HG02610 (cell line): ENCODE measurements around the gene COPS3.
A peak's percentile ranks its signal among the peaks of the same experiment; 100 is the strongest.

Experiments
- ATAC-seq: cut with Tn5 transposase; IDR thresholded peaks from one replicate; pipeline ENCODE4 v1.9.1; 2021; ENCODE audit warnings: mild to moderate bottlenecking, moderate library complexity; ENCODE audit not compliant: unreplicated experiment

Gene COPS3

DNA sequence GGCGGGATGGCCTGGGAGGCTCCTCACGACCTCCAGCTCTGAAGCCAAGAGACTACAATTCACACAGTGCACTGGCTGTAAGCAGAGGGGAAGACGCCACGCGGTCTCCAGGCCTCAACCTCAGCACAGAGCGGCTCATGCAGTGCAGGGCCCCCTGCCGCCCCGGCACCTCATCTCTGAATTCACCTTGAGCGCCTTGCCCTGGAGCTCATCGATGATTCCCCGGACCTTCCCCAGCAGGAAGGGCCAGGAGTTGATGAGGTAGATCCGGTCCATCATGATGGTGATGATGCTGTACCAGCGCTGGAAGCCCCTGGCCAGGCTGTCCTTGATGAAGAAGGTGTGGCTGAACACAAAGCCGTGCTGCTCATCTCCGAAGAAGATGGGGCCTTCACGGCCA, 57.3 kb downstream of the COPS3 start:
- ATAC-seq: no peak

DNA sequence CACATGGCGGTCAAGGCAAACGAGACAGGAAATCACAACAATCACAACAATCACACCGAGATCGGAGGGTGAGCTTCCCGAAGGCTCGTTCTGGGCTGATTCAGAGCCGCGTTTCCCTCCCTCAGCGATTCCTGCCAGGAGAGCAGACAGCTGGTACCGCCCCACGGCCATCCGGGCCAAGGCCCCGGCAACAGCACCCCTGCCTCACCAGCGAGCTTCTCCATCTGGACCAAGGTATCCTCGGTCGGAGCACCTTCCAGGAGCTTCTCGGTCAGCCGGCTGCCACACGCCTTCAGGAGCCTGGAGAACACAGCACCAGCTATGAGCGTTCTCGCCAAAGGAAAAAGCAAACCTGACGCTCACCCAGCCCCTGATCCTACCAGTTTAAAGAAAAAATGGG, 59.7 kb downstream of the COPS3 start:
- ATAC-seq: no peak

DNA sequence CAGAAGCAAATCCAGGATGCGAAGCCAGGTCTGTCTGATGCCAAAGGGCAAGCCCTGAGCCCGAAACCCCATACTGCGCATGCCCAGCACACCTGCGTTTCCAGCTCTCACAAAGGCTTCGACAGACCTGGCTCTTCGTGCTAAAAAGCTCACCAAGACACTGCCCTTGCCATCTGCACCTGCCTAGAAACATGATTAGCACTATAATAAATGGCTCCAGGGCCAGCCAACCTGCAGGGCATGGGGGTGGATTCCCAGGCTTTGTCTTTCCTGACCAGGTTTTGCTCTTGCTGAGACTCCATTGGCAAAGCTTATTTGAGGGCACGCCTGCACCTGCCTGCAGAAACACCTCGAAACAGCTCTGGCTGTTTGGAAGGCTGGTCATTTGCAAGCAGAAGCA, 60.5 kb downstream of the COPS3 start:
- ATAC-seq: no peak

DNA sequence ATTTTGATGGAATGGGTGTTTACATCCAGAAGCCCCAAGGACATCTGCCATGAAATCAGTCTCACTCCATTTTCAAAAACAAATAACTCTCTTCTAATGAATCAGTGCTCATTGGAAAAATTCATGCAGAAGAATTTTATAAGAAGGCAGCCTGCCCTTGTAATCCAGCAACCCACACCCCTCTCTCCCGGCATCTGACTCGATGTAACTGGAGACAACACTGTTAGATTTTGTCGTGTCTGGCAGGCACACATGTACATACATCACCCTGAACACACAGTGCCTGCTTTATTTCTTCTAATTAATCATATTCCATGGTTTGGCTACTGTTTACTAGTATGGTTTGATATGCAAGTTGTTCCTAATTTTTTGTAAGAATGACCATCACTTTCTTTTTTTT, 63.1 kb downstream of the COPS3 start:
- no peak for ATAC-seq

DNA sequence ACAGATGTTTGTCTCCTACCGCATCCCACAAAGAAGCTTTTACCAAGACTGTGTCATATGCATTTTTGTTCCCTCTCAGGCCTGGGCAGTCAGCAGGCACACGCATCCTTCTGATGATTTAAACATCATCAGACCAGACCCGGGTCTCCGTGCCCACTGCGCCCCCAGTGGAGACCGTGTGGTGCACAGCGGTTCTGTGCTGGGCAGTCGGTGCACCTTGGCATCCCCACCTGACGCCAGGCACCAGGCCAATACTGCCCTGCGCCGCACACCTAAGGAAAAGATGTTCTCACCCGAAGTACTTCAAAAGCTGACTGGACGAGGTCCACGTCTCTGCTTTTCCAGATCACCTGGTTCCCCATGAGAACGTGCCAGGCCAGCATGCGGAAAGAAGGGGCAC, 64.3 kb downstream of the COPS3 start:
- no peak for ATAC-seq

DNA sequence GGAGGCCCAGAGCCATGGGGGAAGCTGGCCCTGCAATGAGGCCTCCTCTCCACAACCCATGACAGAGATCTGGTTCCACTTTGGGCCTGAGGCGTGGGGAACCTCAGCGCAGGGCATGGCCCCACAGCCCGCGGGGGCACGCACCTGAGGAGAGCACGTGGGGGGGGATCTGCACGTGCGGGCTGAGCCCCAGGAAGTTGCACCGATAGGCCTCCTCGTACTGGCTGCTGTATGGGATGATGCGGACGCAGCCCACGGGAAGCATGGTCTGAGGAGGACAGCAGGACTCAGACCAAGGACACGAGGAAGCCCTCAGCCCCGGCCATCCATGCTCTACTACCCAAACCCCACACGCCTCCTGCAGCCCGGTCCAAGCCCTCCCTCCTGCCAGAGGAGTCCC, 64.8 kb downstream of the COPS3 start:
- no peak for ATAC-seq

DNA sequence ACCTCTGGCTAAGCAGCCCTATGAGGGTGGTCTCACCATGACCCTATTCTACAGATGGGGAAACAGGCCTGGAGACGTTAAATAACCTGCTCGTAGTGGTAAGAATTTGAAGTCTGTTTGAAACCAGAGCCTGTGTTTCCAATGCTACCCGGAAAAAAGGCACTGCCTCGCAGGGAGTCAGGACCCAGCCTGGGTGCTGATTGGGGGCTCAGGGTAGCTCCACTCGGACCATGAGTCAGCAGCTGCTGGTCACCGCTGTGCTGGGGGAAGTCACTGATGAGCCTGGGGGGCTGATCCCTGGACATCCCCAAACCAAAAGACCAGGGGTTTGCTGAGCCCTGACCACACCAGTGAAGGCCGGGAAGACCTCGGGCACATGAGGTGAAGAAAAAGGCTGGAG, 65.5 kb downstream of the COPS3 start:
- ATAC-seq: no peak

DNA sequence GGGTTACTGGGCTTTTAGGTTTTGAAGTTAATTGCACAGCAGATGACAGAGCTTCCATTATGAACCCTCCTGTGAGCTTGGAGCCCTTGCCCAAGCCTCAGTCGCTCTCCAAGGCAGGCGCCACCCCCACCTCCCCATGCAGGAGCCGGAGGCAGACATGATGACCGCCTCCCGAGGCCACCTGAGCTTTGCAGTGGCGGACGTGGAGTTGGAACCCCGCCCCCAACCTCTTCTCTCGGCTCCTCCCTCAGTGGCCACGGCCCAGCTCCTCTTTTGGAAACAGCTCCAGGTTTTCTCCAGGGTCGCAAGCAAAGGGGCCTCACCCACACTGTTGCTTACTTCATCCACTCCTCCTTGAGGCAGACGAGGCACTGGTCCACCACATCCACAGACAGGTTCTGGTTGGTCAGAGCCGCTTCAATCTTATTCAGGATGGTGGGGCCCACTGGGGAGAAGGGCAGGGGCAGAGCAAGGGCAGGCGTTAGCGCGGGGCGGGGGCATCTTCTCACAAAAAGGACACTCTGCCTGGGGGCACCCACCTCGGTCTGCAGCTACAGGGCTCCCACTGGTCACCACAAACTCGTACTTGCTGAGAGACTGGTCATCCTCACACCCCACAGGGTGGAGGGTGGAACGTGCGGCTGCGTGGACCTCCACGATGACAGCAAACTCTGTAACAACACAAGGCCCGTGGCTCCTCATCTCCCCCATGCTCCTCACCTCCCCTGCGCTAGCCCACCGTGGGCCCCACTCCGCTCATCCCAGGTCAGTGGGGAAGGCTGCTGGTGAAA, 66.2 kb downstream of the COPS3 start:
- ATAC-seq: no peak

DNA sequence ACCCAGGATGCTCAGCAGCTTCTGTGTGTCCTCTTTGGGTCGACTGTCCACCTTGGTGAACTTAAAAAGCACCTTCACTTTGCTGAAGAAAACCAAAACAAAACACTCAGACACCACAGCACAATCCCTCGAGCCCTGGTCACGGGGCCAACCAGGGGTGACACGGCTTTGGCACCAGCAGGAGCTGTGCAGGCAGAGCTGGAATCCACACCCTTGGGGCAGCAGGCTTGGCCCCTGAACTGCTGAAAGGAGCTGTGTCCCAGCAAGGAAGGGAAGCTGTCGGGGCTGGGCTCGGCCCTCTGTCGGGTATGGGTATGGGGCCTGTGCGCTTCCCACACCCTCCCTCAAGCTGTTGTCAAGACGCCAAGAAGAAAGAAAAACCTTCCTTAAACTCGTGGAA, 67.3 kb downstream of the COPS3 start:
- ATAC-seq: no peak

DNA sequence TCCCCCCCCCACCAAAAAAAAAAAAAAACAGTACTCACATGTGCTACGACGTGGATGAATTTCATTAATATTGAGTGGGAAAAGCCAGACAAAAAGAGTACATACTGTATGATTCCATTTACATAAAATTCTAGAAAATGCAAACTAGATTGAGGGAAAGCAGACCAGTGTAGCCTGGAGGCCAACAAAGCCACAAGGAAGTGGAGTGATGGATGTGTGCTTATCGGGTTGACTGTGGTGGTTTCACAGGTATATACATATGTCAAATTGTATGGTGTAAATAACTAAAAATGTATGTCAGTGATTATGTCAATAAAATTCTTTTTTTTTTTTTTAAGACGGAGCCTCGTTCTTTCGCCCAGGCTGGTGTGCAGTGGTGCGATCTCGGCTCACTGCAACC, 73.0 kb downstream of the COPS3 start:
- ATAC-seq: no peak

DNA sequence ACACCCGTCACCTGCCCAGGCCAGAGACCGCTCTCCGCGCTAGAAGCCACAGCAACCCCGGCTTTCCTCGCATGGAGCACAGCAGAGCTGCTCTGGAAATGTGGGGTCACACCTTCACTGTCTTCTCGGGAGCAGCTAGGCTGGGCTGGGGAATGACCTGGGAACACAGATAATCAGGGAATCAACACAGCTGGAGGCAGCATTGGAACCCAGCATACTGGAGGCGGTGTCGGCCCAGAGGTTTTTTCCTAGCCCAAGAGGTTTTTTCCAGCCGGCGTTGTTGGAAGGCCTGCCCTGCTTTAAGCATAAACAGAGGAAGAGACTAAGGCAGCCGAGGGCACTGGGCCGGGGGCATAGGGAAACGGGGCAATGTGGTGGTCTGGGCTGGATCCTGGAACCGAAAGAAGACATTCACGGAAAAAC, 74.1 kb downstream of the COPS3 start:
- ATAC-seq: no peak

DNA sequence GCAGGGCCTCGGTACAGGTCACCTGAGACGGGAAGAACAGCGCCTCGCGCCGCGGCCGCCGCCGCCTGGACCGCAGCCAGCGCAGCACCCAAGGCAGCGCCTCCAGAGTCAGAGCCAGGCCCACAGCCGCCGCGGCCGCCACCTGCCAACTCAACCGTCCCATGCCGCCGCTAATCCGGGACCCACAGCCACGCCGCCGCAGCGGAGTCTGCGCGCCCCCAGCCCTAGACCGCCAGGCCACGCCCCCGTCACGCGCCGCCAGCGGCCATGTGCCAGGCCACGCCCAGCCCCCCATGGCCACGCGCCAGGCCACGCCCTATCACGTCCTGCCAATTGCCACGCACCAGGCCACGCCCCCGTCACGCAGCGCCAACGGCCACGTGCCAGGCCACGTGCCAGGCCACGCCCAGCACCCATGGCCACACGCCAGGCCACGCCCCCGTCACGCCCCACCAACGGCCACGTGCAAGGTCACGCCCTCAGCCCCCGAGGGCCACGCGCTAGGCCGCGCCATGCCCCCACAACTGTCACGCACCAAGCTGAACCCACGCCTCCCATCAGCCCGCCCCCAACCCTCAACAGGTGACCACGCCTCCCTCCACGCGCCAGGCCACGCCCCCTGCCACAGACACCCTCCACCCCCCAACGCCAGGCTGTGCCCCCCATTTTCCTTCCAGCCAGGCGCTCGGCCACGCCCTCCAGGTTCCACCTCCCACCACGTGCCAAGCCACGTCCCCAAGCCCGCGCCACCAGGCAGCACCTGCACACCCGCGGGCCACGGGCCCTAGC, 74.7 kb downstream of the COPS3 start, which contains the start of gene PLD6:
TSS of gene PLD6 (minus strand) at position 210 of the 789 bp plus-strand sequence. CDS start at position 163, 47 bp downstream.
- ATAC-seq: peak; percentile 45

DNA sequence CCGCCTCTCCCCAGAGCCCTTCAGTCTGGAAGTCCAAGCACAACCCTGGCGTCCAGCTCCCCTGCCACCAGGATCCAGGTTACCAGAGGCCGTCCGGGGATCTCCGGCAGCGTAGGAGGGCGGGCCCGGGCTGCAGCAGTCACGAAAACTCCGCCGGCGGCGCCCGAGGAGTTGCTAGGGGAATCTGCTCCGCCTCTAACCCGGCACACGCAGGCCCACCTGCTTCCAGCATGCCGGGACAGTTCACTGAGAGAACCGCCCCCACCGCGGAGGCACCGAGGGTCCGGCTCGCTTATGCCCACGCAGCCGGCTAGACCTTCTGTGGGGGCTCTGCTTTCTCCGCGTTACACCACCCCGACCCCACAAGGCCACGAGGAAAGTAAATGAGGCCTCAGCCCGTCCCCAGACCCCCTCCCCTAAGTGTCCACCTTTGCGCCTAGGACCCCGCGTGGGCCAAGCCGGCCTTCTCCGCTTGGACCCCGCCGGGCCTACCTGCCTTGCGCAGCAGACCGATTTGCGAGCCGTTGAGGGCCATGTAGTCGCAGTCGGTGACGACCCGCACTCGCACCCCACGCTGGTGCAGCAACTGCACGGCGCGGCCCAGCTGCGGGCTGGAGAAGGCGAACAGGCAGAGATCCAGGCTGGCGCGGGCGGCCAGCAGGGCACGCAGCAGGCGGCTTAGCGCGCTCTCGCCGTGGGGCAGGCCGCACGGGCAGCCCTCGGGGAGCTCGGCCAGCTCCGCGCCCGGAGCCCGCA, 75.5 kb downstream of the COPS3 start:
- peak; percentile 63 for ATAC-seq

DNA sequence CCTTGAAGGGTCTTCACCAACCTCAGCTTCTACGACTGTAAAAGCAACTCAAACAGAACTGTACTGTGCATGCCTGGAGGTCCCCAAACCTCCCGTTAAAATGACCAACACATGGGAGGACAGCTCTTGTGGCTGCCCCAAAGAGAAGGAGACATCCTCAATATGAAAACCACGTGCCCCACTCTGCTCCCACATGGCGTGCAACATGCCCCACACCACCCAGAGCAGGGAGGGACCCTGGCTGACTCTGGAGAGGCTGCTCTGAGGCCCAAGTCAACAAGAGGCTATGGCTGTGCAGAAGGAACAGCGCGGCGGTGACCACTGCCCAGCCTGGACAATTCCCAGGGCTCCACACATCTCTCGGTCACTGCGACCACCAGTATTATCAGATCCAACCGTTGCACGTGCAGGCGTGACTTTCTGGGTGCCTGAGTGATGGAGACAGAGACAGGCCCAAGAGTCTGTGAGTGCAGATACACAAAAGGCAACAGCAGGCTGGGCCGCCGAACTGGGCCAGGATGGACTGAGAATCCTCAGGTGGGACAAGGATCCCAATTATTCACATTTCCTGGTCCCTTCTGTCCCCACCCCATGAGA, 76.3 kb downstream of the COPS3 start:
- ATAC-seq: no peak

DNA sequence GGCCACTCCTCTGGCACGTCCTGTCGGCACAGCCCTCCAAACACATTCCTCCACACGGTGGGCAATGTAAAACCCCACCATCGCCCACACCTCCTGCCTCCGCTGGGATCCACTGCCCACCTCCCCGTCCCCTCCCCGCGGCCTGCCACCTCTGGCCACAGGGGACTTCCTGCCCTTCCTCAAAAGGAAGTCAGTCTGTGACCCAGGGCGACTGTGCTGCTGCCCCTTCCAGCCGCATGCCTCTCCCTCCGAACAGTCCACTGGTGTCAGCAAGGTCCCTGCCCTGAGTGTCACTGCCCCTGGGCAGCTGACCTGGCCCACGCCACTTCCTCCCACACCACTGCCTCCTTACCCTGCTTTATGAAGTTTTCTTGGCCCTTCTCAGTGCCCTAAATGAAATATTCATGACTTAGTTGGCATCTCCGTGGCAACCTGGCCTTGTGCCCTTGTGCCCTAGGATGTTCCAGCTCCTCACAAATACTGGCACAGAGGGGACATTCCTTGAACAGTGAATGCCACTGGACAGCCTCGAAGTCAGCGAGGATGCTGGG, 76.9 kb downstream of the COPS3 start:
- ATAC-seq: no peak

DNA sequence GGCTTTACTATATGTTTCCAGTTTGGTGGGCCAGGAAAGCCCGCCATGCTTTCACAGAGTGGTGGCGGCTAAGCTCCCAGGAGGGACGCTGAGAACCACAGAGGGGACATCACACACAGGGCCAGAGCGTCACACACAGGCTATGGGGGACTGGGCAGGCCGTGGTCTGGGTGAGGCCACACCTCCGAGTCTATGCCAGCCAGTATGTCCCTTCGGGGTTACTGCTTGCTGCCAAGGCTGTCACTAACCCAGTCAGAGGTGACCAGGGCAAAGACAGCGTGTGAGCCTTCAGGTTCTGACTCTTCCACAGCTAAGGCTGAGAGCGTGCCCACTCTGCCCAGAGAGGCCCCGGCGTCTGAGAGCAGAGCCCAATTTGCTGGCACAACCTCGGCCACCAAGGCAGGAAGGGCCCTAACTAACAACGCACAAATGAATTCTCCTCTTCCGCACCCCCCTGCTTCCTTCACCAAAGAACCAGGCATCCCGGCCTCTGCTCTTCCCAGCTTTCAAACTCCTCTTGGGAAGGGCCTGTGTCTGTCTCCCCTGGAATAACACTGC, 77.8 kb downstream of the COPS3 start:
- ATAC-seq: no peak

DNA sequence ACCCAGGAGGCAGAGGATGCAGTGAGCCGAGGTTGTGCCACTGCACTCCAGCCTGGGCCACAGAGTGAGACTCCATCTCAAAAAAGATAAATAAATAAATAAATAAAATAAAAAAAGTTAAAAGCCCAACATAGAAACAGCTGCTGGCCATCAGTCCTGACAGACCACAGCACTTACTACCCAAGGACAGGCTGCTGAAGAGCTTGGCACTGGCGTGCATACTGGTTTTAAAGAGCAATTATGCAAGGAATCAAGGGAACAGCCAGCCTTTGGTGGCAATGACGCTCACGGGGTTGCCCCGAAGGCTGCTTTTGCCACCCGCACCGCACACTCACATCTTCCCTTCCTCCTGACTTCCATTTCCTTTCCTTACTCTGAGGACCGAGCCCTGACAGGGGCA, 79.1 kb downstream of the COPS3 start:
- no peak for ATAC-seq

DNA sequence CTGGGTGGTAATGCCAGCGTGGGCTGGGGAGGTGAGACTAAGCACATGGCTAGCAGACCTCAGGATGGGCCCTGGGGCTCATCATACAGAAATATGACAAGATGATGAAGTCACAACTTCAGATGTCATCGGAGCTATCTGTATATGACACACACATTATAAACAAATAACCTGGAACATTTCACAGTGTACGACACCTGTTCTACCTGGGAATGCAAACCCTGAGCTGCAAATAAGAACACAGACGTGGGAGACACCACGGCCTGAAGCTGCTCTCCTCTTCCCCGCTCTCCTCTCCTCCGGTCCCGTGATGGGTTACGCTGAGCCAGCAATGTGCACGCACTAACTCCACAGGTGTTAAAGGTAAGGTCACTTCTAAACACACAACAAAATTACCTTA, 79.8 kb downstream of the COPS3 start:
- no peak for ATAC-seq

DNA sequence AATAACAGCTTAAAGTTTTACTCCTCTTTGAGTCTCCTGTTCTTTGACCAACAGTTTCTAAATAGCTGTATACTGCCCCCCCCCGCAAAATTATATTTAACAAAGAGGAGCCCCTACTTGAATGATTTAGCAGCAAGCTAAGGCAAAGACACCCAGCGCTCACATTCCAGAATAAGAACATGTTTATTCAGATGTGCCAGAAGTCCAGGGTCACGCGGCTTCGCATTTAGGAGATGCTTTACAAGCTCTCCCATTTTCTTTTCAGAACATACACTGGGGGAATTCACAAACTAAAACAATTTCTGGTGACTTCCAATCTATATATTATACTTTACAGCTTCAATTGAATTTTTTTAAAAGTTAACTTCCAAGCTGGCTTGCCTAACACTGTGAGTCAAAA, 80.2 kb downstream of the COPS3 start:
- no peak for ATAC-seq

DNA sequence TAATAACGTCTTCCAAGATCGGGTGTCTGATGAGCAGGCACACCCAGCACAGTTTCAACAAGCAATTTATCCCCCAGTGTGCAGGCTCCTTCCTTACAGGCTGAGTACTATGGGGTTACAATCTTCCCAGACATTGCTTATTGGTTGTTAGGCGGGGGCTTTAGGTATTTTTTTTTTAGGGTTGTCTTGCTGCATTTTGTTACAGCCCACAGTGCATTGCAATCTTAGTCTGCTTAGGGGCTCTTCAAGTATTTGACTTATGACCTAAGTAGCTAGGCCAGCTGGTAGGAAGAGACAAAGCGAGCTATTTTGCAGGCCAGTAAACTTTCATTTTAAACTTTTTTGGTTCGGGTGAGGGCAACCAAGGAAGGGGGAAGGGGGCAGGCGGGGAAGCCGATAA, 80.7 kb downstream of the COPS3 start:
- ATAC-seq: no peak

DNA sequence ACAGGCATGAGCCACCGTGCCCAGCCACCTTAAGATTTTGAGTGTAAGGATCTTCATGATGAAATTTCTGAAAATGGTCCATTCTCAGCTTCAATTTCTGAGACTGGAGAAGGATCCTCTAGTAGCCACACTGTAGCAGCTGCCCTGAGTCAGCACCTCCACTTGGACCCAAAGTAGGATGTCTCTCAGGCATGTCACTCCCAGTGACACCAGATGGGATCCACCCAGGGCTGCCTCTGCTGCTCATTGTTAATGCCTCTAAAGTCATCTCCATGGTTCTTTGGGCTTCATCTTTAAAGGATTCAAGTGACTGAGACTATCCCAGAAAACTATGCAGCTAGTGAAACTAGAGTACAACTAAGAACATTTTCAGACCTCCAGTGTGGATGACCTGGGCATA, 82.8 kb downstream of the COPS3 start:
- ATAC-seq: no peak
